ENCODE results near the gene HSPA1A.

DNA sequence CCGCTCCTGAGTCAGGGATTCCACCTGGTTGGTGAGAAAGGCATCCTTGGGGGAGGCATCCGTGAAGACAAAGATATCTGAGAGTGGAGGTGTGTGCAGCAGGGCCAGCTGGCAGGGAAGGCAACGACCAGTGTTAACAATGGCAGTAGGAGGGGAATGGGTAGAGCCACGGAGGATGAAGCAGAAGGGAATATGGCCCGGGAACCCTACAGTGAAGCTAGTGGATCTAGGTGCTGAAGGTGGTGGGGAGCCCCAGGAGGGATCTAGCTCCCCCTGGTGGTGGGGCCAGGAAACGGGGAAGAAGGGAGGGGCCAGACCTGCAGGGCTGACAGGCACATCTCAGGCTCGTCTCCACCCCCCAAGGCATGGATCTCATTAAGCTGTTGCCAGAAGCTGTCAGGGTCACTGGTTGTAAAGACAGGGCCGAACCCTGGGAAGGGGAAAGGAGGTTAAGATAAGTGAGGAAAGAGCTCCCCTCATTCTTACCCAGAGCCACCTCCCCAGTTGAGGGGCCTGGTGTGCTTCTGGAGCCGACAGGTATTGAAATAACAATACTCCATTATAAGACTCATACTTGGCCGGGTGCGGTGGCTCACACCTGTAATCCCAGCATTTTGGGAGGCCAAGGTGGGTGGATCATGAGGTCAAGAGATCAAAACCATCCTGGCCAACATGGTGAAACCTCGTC lies 45.5 kb upstream of the HSPA1A start:
- no peak for TF ChIP-seq EZH2phosphoT487 (IDR thresholded peaks at IDR 0.05; ENCODE audit: low read depth)
- TF ChIP-seq, protein P1, sequence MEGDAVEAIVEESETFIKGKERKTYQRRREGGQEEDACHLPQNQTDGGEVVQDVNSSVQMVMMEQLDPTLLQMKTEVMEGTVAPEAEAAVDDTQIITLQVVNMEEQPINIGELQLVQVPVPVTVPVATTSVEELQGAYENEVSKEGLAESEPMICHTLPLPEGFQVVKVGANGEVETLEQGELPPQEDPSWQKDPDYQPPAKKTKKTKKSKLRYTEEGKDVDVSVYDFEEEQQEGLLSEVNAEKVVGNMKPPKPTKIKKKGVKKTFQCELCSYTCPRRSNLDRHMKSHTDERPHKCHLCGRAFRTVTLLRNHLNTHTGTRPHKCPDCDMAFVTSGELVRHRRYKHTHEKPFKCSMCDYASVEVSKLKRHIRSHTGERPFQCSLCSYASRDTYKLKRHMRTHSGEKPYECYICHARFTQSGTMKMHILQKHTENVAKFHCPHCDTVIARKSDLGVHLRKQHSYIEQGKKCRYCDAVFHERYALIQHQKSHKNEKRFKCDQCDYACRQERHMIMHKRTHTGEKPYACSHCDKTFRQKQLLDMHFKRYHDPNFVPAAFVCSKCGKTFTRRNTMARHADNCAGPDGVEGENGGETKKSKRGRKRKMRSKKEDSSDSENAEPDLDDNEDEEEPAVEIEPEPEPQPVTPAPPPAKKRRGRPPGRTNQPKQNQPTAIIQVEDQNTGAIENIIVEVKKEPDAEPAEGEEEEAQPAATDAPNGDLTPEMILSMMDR (IDR thresholded peaks at IDR 0.05; ENCODE audit: low read depth, low read length): peak; percentile 72

Data from OCI-LY3 (cell line).